Right atrium auricular region (tissue), 2 donors: ENCODE measurements around the gene PTGES. TPM values are rescaled to one million over a fixed set of nuclear protein-coding genes. Genes with fewer than 3 reads are reported as not detected.

ENCODE experiments used
- DNase-seq: peaks from one replicate; pipeline ENCODE4 v3.0.0-alpha.2; 2019; ENCODE audit warnings: low spot score
- H3K27ac ChIP-seq, 2 donors: fragments of 200-600 bp; sonication (generic); 1 replicate in 1 of 2; 2 replicates in 1 of 2; pipeline ENCODE4 v1.5.1; 2016 to 2019
- H3K27me3 ChIP-seq, 2 donors: fragments of 200-600 bp; sonication (generic); one replicate each; pipeline versions ENCODE4 v1.5.1 to v1.6.0; 2017 to 2019
- H3K36me3 ChIP-seq: fragments of 200-600 bp; sonication (generic); one replicate; pipeline ENCODE4 v1.5.1; 2016
- H3K4me1 ChIP-seq, 2 donors: fragments of 200-600 bp; sonication (generic); one replicate each; pipeline versions ENCODE4 v1.5.1 to v1.6.0; 2017 to 2019
- H3K4me3 ChIP-seq, 2 donors: fragments of 200-600 bp; sonication (generic); 1 replicate in 1 of 2; 2 replicates in 1 of 2; pipeline ENCODE4 v1.5.1; 2017 to 2019; ENCODE audit warnings: mild to moderate bottlenecking in 1 of 2, moderate library complexity in 1 of 2
- H3K9me3 ChIP-seq, 2 donors: fragments of 200-600 bp; sonication (generic); one replicate each; pipeline ENCODE4 v1.5.1; 2019
- CTCF ChIP-seq, 2 donors: fragments of 200-600 bp; sonication (generic); IDR thresholded peaks; one replicate each; pipeline ENCODE4 v1.5.1; 2019; ENCODE audit warnings: antibody characterized with exemption in 2 of 2
- total RNA-seq, 2 donors: library from RNA; depleted of rRNA; stranded (reverse); fragments of >200 nt; gene quantifications; one replicate each; pipeline ENCODE4 v1.1.0, GENCODE V29; 2016

PTGES gene
- total RNA-seq, 2 donors from 2014 or later, result 1.1 to 2.6 TPM

- Histone ChIP-seq H3K36me3 (no peaks in the 10 kb centered on the region), H3K4me3 (no peak overlapping the region), H3K27ac (no peak overlapping the region), H3K4me1 (peaks cover 0 to 19% of the 10 kb centered on the region in 2 donors), H3K27me3 (no peaks in the 10 kb centered on the region), H3K9me3 (no peaks in the 10 kb centered on the region)
- DNase-seq, result no peak
- no peak for TF ChIP-seq CTCF (IDR thresholded peaks at IDR 0.05)
Measured at GRCh38 chr9:129759804-129760502, 7.1 kb upstream of the PTGES start.

GRCh38 chr9:129759319-129759718, 6.5 kb upstream of the PTGES start:
- H3K27me3 ChIP-seq, result no peaks in the 10 kb centered on the region
- no peak overlapping the region for H3K4me3 ChIP-seq
- no peak for TF ChIP-seq CTCF (IDR thresholded peaks at IDR 0.05)
- H3K9me3 ChIP-seq, result no peaks in the 10 kb centered on the region
- DNase-seq, result no peak
- no peak overlapping the region for H3K27ac ChIP-seq
- peaks cover 0 to 19% of the 10 kb centered on the region in 2 donors for H3K4me1 ChIP-seq
- no peaks in the 10 kb centered on the region for H3K36me3 ChIP-seq

GRCh38 chr9:129757045-129757444, 4.2 kb upstream of the PTGES start:
- Histone ChIP-seq H3K27ac (no peak overlapping the region), H3K27me3 (no peaks in the 10 kb centered on the region), H3K4me3 (no peak overlapping the region), H3K9me3 (no peaks in the 10 kb centered on the region), H3K4me1 (peaks cover 0 to 27% of the 10 kb centered on the region in 2 donors), H3K36me3 (no peaks in the 10 kb centered on the region)
- TF ChIP-seq CTCF (IDR thresholded peaks at IDR 0.05), result no peak
- DNase-seq, result no peak

GRCh38 chr9:129756191-129756590, 3.3 kb upstream of the PTGES start:
- no peak for DNase-seq
- H3K27ac ChIP-seq, result no peak overlapping the region
- H3K9me3 ChIP-seq, result no peaks in the 10 kb centered on the region
- no peak overlapping the region for H3K4me3 ChIP-seq
- peaks cover 0 to 25% of the 10 kb centered on the region in 2 donors for H3K4me1 ChIP-seq
- H3K27me3 ChIP-seq, result no peaks in the 10 kb centered on the region
- no peak for TF ChIP-seq CTCF (IDR thresholded peaks at IDR 0.05)
- no peaks in the 10 kb centered on the region for H3K36me3 ChIP-seq

- H3K4me3 ChIP-seq, result no peak overlapping the region
- no peak for TF ChIP-seq CTCF (IDR thresholded peaks at IDR 0.05)
- H3K27ac ChIP-seq, result no peak overlapping the region
- H3K27me3 ChIP-seq, result no peaks in the 10 kb centered on the region
- peaks cover 0 to 25% of the 10 kb centered on the region in 2 donors for H3K4me1 ChIP-seq
- no peaks in the 10 kb centered on the region for H3K36me3 ChIP-seq
- DNase-seq, result no peak
- H3K9me3 ChIP-seq, result no peaks in the 10 kb centered on the region
Measured at GRCh38 chr9:129755151-129755550, 2.3 kb upstream of the PTGES start.
